PC-9 (cell line): ENCODE data around the gene ATP10B. TPM values are rescaled to one million over a fixed set of nuclear protein-coding genes. Genes with fewer than 3 reads are reported as not detected.

ENCODE experiments used
- BruUV-seq: library from RNA; stranded (reverse); fragments of 400-500 nt; replicated peaks from 2 replicates; lab custom pipeline; 2021; lab: Mats Ljungman, UMichigan
- CTCF ChIA-PET: fragments of 300-600 bp; sonication (Branson Sonifier 250); formaldehyde crosslinking; loops from one replicate; lab custom pipeline; 2022; ENCODE audit warnings: antibody characterized with exemption; lab: Charles Lee
- POLR2A ChIA-PET: fragments of 300-600 bp; sonication (Branson Sonifier 250); formaldehyde crosslinking; loops from one replicate; lab custom pipeline; 2022; ENCODE audit warnings: antibody characterized with exemption; ENCODE audit not compliant: unreplicated experiment; lab: Charles Lee
- DNase-seq, 2 experiments: peaks; one replicate each; pipeline versions ENCODE4 v3.0.0 to v3.0.0-alpha.2; 2015 to 2022; ENCODE audit warnings: mixed read lengths in 1 of 2
- H2AFZ ChIP-seq: fragments of 200-600 bp; sonication (generic); 2 replicates; pipeline ENCODE4 v1.8.1; 2017; ENCODE audit warnings: antibody characterized with exemption
- H3F3A ChIP-seq: fragments of 200-600 bp; sonication (generic); 2 replicates; pipeline ENCODE4 v1.8.1; 2017; ENCODE audit warnings: antibody characterized with exemption, mild to moderate bottlenecking, low read depth; ENCODE audit not compliant: insufficient read depth
- H3K27ac ChIP-seq: fragments of 200-600 bp; sonication (generic); 2 replicates; pipeline ENCODE4 v1.6.1; 2016; ENCODE audit warnings: mixed run types
- H3K27me3 ChIP-seq: fragments of 200-600 bp; sonication (generic); 2 replicates; pipeline ENCODE4 v1.6.1; 2016; ENCODE audit warnings: low read depth, mixed run types; ENCODE audit not compliant: insufficient read depth
- H3K36me3 ChIP-seq: fragments of 200-600 bp; sonication (generic); 2 replicates; pipeline ENCODE4 v1.6.1; 2016; ENCODE audit warnings: low read depth, mixed run types
- H3K4me1 ChIP-seq: fragments of 200-600 bp; sonication (generic); replicated peaks from 2 replicates; pipeline ENCODE4 v1.6.1; 2016; ENCODE audit warnings: mixed run types; ENCODE audit not compliant: insufficient read depth
- H3K4me2 ChIP-seq: fragments of 200-600 bp; sonication (generic); 2 replicates; pipeline ENCODE4 v1.6.1; 2017; ENCODE audit warnings: mixed run types
- H3K4me3 ChIP-seq: fragments of 200-600 bp; sonication (generic); 2 replicates; pipeline ENCODE4 v1.6.1; 2016; ENCODE audit warnings: mixed run types
- H3K79me2 ChIP-seq: fragments of 200-600 bp; sonication (generic); 2 replicates; pipeline ENCODE4 v1.6.1; 2017; ENCODE audit warnings: low read depth, mixed run types
- H3K9me2 ChIP-seq: fragments of 200-600 bp; sonication (generic); 2 replicates; pipeline ENCODE4 v1.8.1; 2017; ENCODE audit warnings: mild to moderate bottlenecking; ENCODE audit not compliant: insufficient read depth
- H3K9me3 ChIP-seq: fragments of 200-600 bp; sonication (generic); 2 replicates; pipeline ENCODE4 v1.8.1; 2016; ENCODE audit warnings: low read depth; ENCODE audit not compliant: insufficient read depth
- H4K20me1 ChIP-seq: fragments of 200-600 bp; sonication (generic); 2 replicates; pipeline ENCODE4 v1.8.1; 2017; ENCODE audit not compliant: insufficient read depth
- CTCF ChIP-seq: fragments of 200-600 bp; sonication (generic); conservative IDR thresholded peaks from 2 replicates; pipeline ENCODE4 v1.6.1; 2017; ENCODE audit warnings: mixed run types, antibody characterized with exemption, mild to moderate bottlenecking, moderate library complexity
- EZH2 ChIP-seq: fragments of 200-600 bp; sonication (generic); IDR thresholded peaks from 2 replicates; pipeline ENCODE4 v1.8.0; 2017; ENCODE audit warnings: antibody characterized with exemption, low read depth
- intact Hi-C: fragments of 100-400 bp; cut with micrococcal nuclease; formaldehyde crosslinking; loops from one replicate; pipeline ENCODE4 v1.10.0; 2022; ENCODE audit not compliant: unreplicated experiment
- total RNA-seq: library from RNA; stranded (reverse); gene quantifications from 2 replicates; pipeline ENCODE4 v1.2.3, GENCODE V29; 2021

ATP10B gene
- total RNA-seq, 1 experiment from 2014 or later, result not detected

GRCh38 chr5:160629003-160629402, 223.0 kb downstream of the ATP10B start:
- POLR2A ChIA-PET, result no interaction called here
- Histone ChIP-seq H3K27me3 (0 out of 2 replicates have a peak, but pooled peaks cover 7% of the 10 kb centered on the region), H3K4me1 (no peaks in the 10 kb centered on the region), H3K9me2 (no peaks in the 10 kb centered on the region), H3K79me2 (no peaks in the 10 kb centered on the region), H4K20me1 (no peaks in the 10 kb centered on the region), H3K36me3 (no peaks in the 10 kb centered on the region), H3K4me2 (no peak overlapping the region), H3F3A (no peaks in the 10 kb centered on the region), H2AFZ (no peak overlapping the region), H3K4me3 (no peak overlapping the region), H3K27ac (no peak overlapping the region), H3K9me3 (no peaks in the 10 kb centered on the region)
- CTCF ChIA-PET, result no interaction called here
- no peak for DNase-seq
- TF ChIP-seq EZH2, result no peak
- TF ChIP-seq CTCF, result no peak
- BruUV-seq, result no TSS peak
- intact Hi-C loops, result no loop called here

- Histone ChIP-seq H3F3A (no peaks in the 10 kb centered on the region), H3K36me3 (no peaks in the 10 kb centered on the region), H2AFZ (no peak overlapping the region), H3K4me3 (no peak overlapping the region), H3K9me3 (no peaks in the 10 kb centered on the region), H3K4me1 (no peaks in the 10 kb centered on the region), H3K9me2 (no peaks in the 10 kb centered on the region), H4K20me1 (no peaks in the 10 kb centered on the region), H3K27me3 (0 out of 2 replicates have a peak, but pooled peaks cover 7% of the 10 kb centered on the region), H3K4me2 (no peak overlapping the region), H3K79me2 (no peaks in the 10 kb centered on the region), H3K27ac (no peak overlapping the region)
- ChIA-PET POLR2A (no interaction called here), CTCF (no interaction called here)
- no peak for TF ChIP-seq CTCF
- TF ChIP-seq EZH2, result no peak
- intact Hi-C loops, result no loop called here
- no peak for DNase-seq
- BruUV-seq, result no TSS peak
Observed at GRCh38 chr5:160628619-160628968, 223.4 kb downstream of the ATP10B start.

- no peak overlapping the region for H3K4me3 ChIP-seq
- no peak for DNase-seq
- TF ChIP-seq EZH2 (no peak), CTCF (no peak)
- POLR2A ChIA-PET, result no interaction called here
- no peaks in the 10 kb centered on the region for H3K36me3 ChIP-seq
- intact Hi-C loops, result no loop called here
- H3K79me2 ChIP-seq, result no peaks in the 10 kb centered on the region
- no peak overlapping the region for H3K4me2 ChIP-seq
- no TSS peak for BruUV-seq
- no peak overlapping the region for H2AFZ ChIP-seq
- 0 out of 2 replicates have a peak, but pooled peaks cover 7% of the 10 kb centered on the region for H3K27me3 ChIP-seq
- no peaks in the 10 kb centered on the region for H3K9me2 ChIP-seq
- H3K27ac ChIP-seq, result no peak overlapping the region
- CTCF ChIA-PET, result no interaction called here
- no peaks in the 10 kb centered on the region for H3K9me3 ChIP-seq
- H3F3A ChIP-seq, result no peaks in the 10 kb centered on the region
- no peaks in the 10 kb centered on the region for H4K20me1 ChIP-seq
- no peaks in the 10 kb centered on the region for H3K4me1 ChIP-seq
Observed at GRCh38 chr5:160627921-160628618, 223.9 kb downstream of the ATP10B start.
